ENCODE measurements around the gene MVD. TPM values are rescaled to one million over a fixed set of nuclear protein-coding genes. Genes with fewer than 3 reads are reported as not detected.

Gene MVD
- total RNA-seq: 10 to 100 TPM; 20.7 to 52.5 (median 43.2) TPM

GRCh38 chr16:88662843-88663606 is at the start of gene MVD:
TSS of gene MVD (minus strand) at chr16:88663091. CDS start at chr16:88663080, 11 bp downstream.
- TF ChIP-seq POLR2A (IDR thresholded peaks at IDR 0.05) (peak; percentile 62 to 91), CTCF (IDR thresholded peaks at IDR 0.05) (peak in 1 of 6 experiments; percentile 1)
- Histone ChIP-seq H3K27me3 (no peaks in the 10 kb centered on the region), H3K36me3 (no peaks in the 10 kb centered on the region), H3K4me3 (replicated peaks in 1 of 3) (peak within 1 kb of the TSS; percentile 82 to 97 (median 93)), H3K27ac (peak within 1 kb of the TSS; percentile 55 to 84 (median 57)), H3K9me3 (no peaks in the 10 kb centered on the region), H3K4me1 (peaks cover 5 to 10% of the 10 kb centered on the region in 2 donors)
- 1 to 2% methylated on average over 20 to 22 of the region's 88 CpGs for WGBS, 2 donors
- DNase-seq: peak; percentile 98
- intact Hi-C loops (cut with DNase I): no loop called here

GRCh38 chr16:88712362-88712979 is 49.6 kb upstream of the MVD start:
- Histone ChIP-seq H3K36me3 (peaks cover 32 to 35% of the 10 kb centered on the region in 2 donors), H3K4me1 (peaks cover under 1 to 7% of the 10 kb centered on the region in 2 donors), H3K27ac (no peak overlapping the region), H3K27me3 (no peaks in the 10 kb centered on the region), H3K4me3 (replicated peaks in 1 of 3) (no peak overlapping the region), H3K9me3 (no peaks in the 10 kb centered on the region)
- no peak for DNase-seq
- no peak for TF ChIP-seq POLR2A (IDR thresholded peaks at IDR 0.05)
- TF ChIP-seq CTCF (IDR thresholded peaks at IDR 0.05): no peak
- WGBS, 2 donors: 82 to 90% methylated on average over 2 to 10 of the region's 25 CpGs
- intact Hi-C loops (cut with DNase I): no loop called here

GRCh38 chr16:88711750-88712340 is 49.0 kb upstream of the MVD start:
- intact Hi-C loops (cut with DNase I): no loop called here
- Histone ChIP-seq H3K4me3 (replicated peaks in 1 of 3) (no peak overlapping the region), H3K27me3 (no peaks in the 10 kb centered on the region), H3K36me3 (peaks cover 25 to 30% of the 10 kb centered on the region in 2 donors), H3K27ac (no peak overlapping the region), H3K9me3 (no peaks in the 10 kb centered on the region), H3K4me1 (peaks cover 6 to 13% of the 10 kb centered on the region in 2 donors)
- DNase-seq: no peak
- 81 to 85% methylated on average over 9 to 16 of the region's 18 CpGs for whole genome bisulfite sequencing, 2 donors
- TF ChIP-seq POLR2A (IDR thresholded peaks at IDR 0.05) (no peak), CTCF (IDR thresholded peaks at IDR 0.05) (no peak)

- H3K4me1 ChIP-seq: peaks cover 8 to 16% of the 10 kb centered on the region in 2 donors
- peak; percentile 80 to 81 for DNase-seq
- H3K9me3 ChIP-seq: no peaks in the 10 kb centered on the region
- H3K4me3 ChIP-seq (replicated peaks in 1 of 3): no peak overlapping the region
- peaks cover 13 to 17% of the 10 kb centered on the region in 2 donors for H3K36me3 ChIP-seq
- no peak for TF ChIP-seq CTCF (IDR thresholded peaks at IDR 0.05)
- H3K27ac ChIP-seq: peak overlapping the region in 1 of 3 donors; percentile 30
- intact Hi-C loops (cut with DNase I): no loop called here
- WGBS, 2 donors: 35 to 43% methylated on average over 13 to 15 of the region's 16 CpGs
- no peaks in the 10 kb centered on the region for H3K27me3 ChIP-seq
Observed at GRCh38 chr16:88710556-88710955, 47.7 kb upstream of the MVD start.

Measured in thyroid gland (tissue), 4 donors.